Panc1 (cell line): ENCODE data around the gene ADAMTSL2. TPM values are rescaled to one million over a fixed set of nuclear protein-coding genes. Genes with fewer than 3 reads are reported as not detected.

Experiments
- ATAC-seq: fragments of 200-7000 bp; cut with Tn5 transposase; 2 replicates; pipeline ENCODE4 v1.9.1; 2020; ENCODE audit warnings: mild to moderate bottlenecking, moderate library complexity
- BruUV-seq: library from RNA; stranded (reverse); fragments of 400-500 nt; replicated peaks from 2 replicates; lab custom pipeline; 2021; lab: Mats Ljungman, UMichigan
- CTCF ChIA-PET: fragments of 300-600 bp; sonication (Branson Sonifier 250); formaldehyde crosslinking; loops from one replicate; lab custom pipeline; 2022; ENCODE audit warnings: antibody characterized with exemption; lab: Charles Lee
- POLR2A ChIA-PET: fragments of 300-600 bp; sonication (Branson Sonifier 250); formaldehyde crosslinking; loops from one replicate; lab custom pipeline; 2022; ENCODE audit warnings: antibody characterized with exemption; lab: Charles Lee
- DNase-seq: peaks from one replicate; pipeline ENCODE4 v3.0.0-alpha.2; 2010; ENCODE audit warnings: low read depth, low spot score
- H3K27ac ChIP-seq: 2 replicates; pipeline ENCODE4 v1.5.1; 2011; ENCODE audit warnings: mild to moderate bottlenecking, low read length, inconsistent platforms
- H3K27me3 ChIP-seq: fragments of 200-500 bp; sonication (Bioruptor generic); 2 replicates; pipeline ENCODE4 v1.6.0; 2014; ENCODE audit warnings: low read length, inconsistent platforms; ENCODE audit not compliant: control insufficient read depth, insufficient read depth
- H3K36me3 ChIP-seq: fragments of 200-500 bp; sonication (Bioruptor generic); 2 replicates; pipeline ENCODE4 v1.5.1; 2014; ENCODE audit warnings: inconsistent platforms, mild to moderate bottlenecking, low read length, moderate library complexity; ENCODE audit not compliant: control insufficient read depth, insufficient read depth
- H3K4me1 ChIP-seq: 2 replicates; pipeline ENCODE4 v1.5.1; 2011; ENCODE audit warnings: inconsistent platforms, mild to moderate bottlenecking, low read length, moderate library complexity; ENCODE audit not compliant: control insufficient read depth, insufficient read depth
- H3K4me3 ChIP-seq, 2 experiments: 2 replicates each; pipeline ENCODE4 v1.5.1; 2011 to 2012; ENCODE audit warnings: low read depth in 2 of 2, low read length in 2 of 2, mild to moderate bottlenecking in 2 of 2, inconsistent platforms in 1 of 2, moderate library complexity in 1 of 2
- H3K9me3 ChIP-seq: fragments of 200-500 bp; sonication (Bioruptor generic); 2 replicates; pipeline ENCODE4 v1.5.1; 2014; ENCODE audit warnings: low read depth, mild to moderate bottlenecking, inconsistent platforms, low read length, moderate library complexity; ENCODE audit not compliant: control insufficient read depth, insufficient read depth
- CTCF ChIP-seq: fragments of 450-650 bp; IDR thresholded peaks from 2 replicates; pipeline ENCODE4 v1.5.1; 2017; ENCODE audit warnings: mild to moderate bottlenecking
- POLR2AphosphoS5 ChIP-seq: IDR thresholded peaks from 2 replicates; pipeline ENCODE4 v1.6.1; 2012; ENCODE audit warnings: mild to moderate bottlenecking, low read depth, low read length, moderate library complexity
- REST ChIP-seq, 2 experiments: IDR thresholded peaks; 2 replicates each; pipeline ENCODE4 v1.6.1; 2011 to 2012; ENCODE audit warnings: low read depth in 2 of 2, control low read depth in 1 of 2, low read length in 1 of 2, mild to moderate bottlenecking in 1 of 2, moderate library complexity in 1 of 2; ENCODE audit not compliant: insufficient read depth in 1 of 2
- SIN3A ChIP-seq: IDR thresholded peaks from 2 replicates; pipeline ENCODE4 v1.6.1; 2012; ENCODE audit warnings: low read depth, mild to moderate bottlenecking, low read length, moderate library complexity, borderline replicate concordance; ENCODE audit not compliant: insufficient read depth
- TCF7L2 ChIP-seq: IDR thresholded peaks from 2 replicates; pipeline ENCODE4 v1.6.1; 2011; ENCODE audit warnings: mild to moderate bottlenecking, low read depth, low read length, inconsistent platforms
- in situ Hi-C: cut with HindIII; loops from 2 replicates; pipeline ENCODE4 v1.10.0; 2016; ENCODE audit warnings: low sequenced_read_pairs, low pct_unique_long_range_greater_than_20kb
- intact Hi-C: fragments of 100-400 bp; cut with micrococcal nuclease; formaldehyde crosslinking; loops from one replicate; pipeline ENCODE4 v1.10.0; 2022; ENCODE audit not compliant: unreplicated experiment
- total RNA-seq: library from RNA; stranded (reverse); gene quantifications from one replicate; pipeline ENCODE4 v1.2.1, GENCODE V29; 2021; ENCODE audit not compliant: unreplicated experiment

The ADAMTSL2 gene
- total RNA-seq, 1 experiment from 2014 or later = 0.10 TPM

- in situ Hi-C loops = no loop called here
- TF ChIP-seq SIN3A (no peak), POLR2AphosphoS5 (no peak), REST (IDR thresholded peaks at IDR 0.05; ENCODE audit: insufficient read depth in 1 of 2, low read depth in 2 of 2, low read length in 1 of 2) (no peak), TCF7L2 (no peak), CTCF (no peak)
- ChIA-PET POLR2A (no interaction called here), CTCF (no interaction called here)
- Histone ChIP-seq H3K36me3 (no peaks in the 10 kb centered on the region), H3K4me1 (no peaks in the 10 kb centered on the region), H3K4me3 (no peak overlapping the region), H3K27me3 (peaks cover 4% of the 10 kb centered on the region), H3K9me3 (no peaks in the 10 kb centered on the region), H3K27ac (no peak overlapping the region)
- intact Hi-C loops = no loop called here
- BruUV-seq = no TSS peak
- ATAC-seq = no peak
- DNase-seq = no peak
Observed at GRCh38 chr9:133622555-133622954, 88.1 kb downstream of the ADAMTSL2 start.

Other genes starting within 250 kb of the ADAMTSL2 start
- gene SURF6, start 198.5 kb upstream of the ADAMTSL2 start, total RNA-seq = 16.1 TPM
- gene MED22, start 186.6 kb upstream of the ADAMTSL2 start, total RNA-seq = 26.2 TPM
- gene RPL7A, start 186.5 kb upstream of the ADAMTSL2 start, total RNA-seq = 1,104 TPM
- gene SURF1, start 178.2 kb upstream of the ADAMTSL2 start, total RNA-seq = 45.6 TPM
- 19.2 TPM for gene SURF2, start 178.2 kb upstream of the ADAMTSL2 start, total RNA-seq
- gene SURF4, start 158.6 kb upstream of the ADAMTSL2 start, total RNA-seq = 149 TPM
- 0.74 TPM for gene STKLD1, start 158.3 kb upstream of the ADAMTSL2 start, total RNA-seq
- gene REXO4, start 116.7 kb upstream of the ADAMTSL2 start, total RNA-seq = 19.9 TPM
- 3.4 TPM for gene ADAMTS13, start 112.3 kb upstream of the ADAMTSL2 start, total RNA-seq
- gene CACFD1, start 74.7 kb upstream of the ADAMTSL2 start, total RNA-seq = 13.9 TPM
- gene SLC2A6, start 55.6 kb upstream of the ADAMTSL2 start, total RNA-seq = 48.2 TPM
- not detected for gene MYMK, start 9.7 kb upstream of the ADAMTSL2 start, total RNA-seq
- gene FAM163B, start 74.7 kb downstream of the ADAMTSL2 start, total RNA-seq = not detected
- gene DBH, start 101.7 kb downstream of the ADAMTSL2 start, total RNA-seq = not detected
- 0.13 TPM for gene SARDH, start 203.6 kb downstream of the ADAMTSL2 start, total RNA-seq